Measurements from ENCODE around the gene NCAM1.

The NCAM1 gene

DNA sequence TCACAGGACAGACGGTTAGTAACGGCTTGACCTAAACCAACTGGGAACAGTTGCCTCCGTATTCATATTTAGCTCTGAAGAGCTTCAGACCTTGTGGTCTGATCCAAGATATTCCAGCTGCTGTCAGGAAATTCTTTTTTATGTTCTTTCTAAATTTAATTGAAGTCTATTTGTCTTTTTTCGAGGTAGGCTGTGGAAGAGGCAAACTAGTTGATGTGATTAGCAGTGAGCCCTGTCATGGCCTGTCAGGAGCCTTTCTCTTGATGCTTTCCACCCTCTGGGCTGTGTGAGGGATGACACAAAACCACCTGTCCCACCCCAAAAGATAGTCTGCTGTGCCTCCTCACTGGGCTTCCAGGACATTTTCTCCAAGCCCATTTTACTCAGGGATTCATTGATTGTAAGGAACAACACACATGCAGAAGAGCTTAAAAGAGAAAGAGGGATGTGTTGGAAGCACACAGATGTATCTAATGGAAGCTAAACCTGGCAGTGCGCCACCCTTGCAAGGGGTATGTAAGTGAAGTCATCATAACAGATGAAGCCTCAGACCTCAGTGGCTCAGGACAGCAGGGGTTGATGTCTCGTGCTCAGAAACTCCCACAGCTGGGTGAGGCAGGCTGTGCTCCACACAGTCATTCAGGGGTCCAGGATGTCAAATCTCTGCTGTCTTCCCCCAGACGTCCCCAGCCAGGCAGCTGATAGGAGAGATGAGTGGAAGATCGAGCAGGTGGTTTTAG lies 170.0 kb downstream of the NCAM1 start:
- no peak for DNase-seq (ENCODE audit: low spot score)

DNA sequence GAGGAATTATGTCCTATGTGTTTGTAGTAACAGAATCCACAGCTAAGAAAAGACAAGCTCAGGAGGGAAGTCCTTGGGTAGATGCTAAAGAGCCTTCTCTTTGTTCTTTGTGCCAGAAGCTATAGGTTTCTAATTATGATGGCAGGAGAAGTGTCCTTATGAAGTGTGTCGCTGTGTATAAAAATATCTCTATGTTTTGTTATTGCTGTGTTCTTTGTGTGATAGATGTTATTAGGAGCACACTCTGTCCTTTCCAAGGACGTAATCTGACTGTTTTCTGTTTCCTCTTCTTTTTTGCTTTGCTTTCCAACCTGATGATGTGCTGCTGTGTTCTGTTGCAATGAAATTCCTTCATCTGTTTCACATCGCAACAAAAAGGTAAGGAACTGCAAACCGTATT lies 171.9 kb downstream of the NCAM1 start:
- DNase-seq (ENCODE audit: low spot score), result no peak

- DNase-seq (ENCODE audit: low spot score), result no peak
Measured at GRCh38 chr11:113134626-113135025, 173.4 kb downstream of the NCAM1 start.

DNA sequence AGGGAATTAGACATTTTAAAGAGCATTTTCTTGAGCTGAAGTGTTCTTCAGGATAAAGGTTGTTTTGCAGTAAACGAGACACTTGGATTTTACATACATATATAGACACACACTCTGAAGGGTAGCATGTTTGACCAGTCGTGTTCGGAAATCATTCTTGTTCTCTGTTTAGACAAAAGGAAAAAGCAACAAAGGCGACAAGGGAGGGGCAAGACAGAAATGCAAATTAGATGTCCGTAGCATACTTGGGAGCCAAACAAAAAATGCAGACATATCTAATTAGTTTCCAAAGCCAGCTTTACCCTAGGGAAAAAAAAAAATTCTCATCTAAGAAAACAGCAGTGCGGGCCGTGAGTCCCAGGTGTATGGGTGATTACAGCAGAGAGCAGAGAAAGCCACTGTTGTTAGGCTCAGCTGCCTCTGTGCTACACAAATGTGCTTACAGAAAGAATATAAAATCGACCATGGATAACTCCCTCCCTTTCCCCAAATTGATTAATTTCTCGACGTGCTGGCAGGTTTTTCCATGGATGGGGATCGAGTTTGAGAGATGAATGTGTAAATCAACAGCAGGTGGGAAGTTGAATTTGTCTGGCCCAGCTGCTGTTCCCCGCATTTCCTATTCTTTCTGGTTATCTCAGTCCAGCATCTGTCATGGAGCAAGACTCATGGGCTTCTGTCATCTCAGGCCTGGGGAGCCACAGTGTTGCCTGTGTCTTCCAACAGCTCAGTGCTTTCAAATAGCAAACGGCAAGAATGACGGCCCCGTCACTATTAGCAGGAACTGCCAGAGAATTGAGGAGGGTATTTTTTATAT lies 176.7 kb downstream of the NCAM1 start:
- no peak for DNase-seq (ENCODE audit: low spot score)

DNA sequence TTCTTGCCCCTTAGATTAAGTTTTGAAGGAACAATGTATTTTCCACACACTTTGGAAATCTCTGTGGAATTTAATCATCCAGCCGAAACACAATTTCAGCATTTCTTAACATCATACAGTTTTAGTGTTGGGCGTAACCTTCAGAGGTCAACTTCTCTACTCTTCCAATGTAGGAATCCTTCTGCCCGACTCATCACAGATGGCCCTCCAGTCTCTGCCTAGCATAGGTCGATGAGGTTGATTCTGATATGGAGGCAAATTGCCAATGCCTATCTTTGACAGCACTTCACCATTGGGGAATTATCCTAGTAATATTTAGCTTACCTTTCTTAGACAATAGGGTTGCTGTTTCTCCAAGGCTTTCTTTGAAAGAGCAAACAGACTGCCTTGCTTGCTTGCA lies 177.5 kb downstream of the NCAM1 start:
- no peak for DNase-seq (ENCODE audit: low spot score)

- DNase-seq (ENCODE audit: low spot score), result no peak
Measured at GRCh38 chr11:113141010-113141409, 179.8 kb downstream of the NCAM1 start.

GRCh38 chr11:113142508-113142907 lies 181.3 kb downstream of the NCAM1 start:
- no peak for DNase-seq (ENCODE audit: low spot score)

GRCh38 chr11:113147249-113147648 lies 186.0 kb downstream of the NCAM1 start:
- DNase-seq (ENCODE audit: low spot score), result no peak

DNA sequence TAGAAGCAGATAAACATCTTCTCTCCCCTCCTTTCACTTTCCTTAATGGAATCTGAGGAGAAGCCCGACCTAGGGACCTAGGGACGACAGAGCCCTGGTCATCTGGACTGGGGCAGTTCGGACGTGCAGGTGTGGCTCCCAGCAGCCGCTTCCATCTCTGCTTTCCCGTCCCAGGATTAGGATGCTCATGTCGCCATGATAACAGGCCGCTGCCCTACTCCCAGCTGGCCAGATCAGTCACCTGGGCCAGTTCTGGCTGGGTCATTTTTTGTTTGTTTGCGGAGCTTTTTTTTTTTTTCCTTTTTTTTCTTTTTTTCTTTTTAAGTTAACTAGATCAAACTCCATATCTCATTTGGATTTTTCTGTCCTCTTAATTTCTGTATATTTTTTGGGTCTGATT lies 186.9 kb downstream of the NCAM1 start:
- no peak for DNase-seq (ENCODE audit: low spot score)

GRCh38 chr11:113148652-113149051 lies 187.4 kb downstream of the NCAM1 start:
- DNase-seq (ENCODE audit: low spot score), result no peak

GRCh38 chr11:113151521-113151920 lies 190.3 kb downstream of the NCAM1 start:
- DNase-seq (ENCODE audit: low spot score), result no peak

DNA sequence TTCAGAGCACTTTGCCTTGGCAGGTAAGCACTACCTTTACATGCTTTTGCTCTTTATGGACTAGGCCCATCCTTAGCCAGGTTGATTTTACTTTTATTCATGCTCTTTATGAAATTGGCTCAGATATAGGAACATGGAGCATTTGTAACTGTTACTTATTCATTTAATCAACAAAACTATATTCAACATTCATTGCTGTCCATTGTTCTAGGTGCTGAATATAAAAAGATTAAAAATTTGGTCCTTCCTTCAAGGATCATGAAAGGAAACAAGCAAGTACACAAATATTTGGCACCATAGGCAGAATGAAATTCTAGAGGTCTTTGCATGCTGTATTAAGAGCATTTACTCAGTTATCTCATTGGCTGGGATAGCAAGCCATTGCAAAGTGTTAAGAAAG lies 191.3 kb downstream of the NCAM1 start:
- DNase-seq (ENCODE audit: low spot score), result no peak

- DNase-seq (ENCODE audit: low spot score), result no peak
Measured at GRCh38 chr11:113153847-113154246, 192.6 kb downstream of the NCAM1 start.

DNA sequence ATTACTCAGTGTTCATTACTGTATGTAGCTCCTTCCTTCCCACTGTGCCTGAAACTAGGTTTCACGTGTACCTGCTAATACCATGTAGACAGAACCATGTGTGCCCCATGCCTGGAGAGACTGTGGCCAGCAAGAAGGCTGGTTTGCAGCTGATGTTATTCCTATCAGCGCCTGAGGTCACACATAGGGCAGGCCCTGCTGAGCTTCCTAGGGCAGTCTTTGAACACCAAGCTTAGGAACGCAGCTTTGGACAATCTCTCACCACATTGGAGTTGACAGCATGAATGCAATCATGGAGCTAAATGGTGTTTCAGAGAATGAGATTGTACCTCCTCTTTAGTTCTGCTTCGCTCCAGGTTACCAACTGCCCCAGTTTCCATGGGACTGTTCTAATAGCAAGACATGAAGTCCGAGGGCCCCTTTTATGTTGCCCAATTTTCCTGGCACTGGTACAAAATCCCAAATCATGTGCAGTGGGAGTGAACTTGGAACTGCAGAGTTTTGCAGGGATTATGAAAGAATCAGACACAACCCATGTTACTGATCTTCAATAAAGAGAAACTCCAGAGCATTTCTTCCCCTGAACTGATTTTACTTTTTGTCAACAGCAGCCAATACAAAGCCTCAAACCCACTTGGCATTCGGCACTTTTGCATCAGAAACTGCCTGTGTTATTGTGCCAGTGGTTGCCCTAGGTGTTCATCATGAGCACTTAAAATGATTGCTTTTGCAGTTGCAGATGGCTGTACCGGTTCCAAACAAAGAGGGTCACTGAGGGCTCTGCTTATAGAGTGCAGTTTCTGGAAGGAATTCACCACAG lies 199.0 kb downstream of the NCAM1 start:
- DNase-seq (ENCODE audit: low spot score), result no peak

DNA sequence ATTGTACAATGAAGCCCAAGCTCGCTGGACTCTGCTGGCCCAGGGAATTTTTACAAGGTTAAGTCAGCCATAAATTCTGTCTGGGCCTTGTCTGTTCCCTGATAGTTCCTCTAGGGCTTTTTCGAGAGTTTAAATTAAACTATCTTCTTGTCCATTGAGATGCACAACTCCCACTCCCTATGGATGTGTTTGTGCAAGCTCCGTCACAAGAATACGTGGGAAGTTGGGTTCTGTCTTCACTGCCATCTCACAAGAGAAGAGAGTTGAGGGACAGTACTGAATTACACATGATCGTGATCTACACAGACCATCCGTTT lies 199.5 kb downstream of the NCAM1 start:
- DNase-seq (ENCODE audit: low spot score), result no peak

- DNase-seq (ENCODE audit: low spot score), result no peak
Measured at GRCh38 chr11:113161711-113162591, 200.7 kb downstream of the NCAM1 start.

DNA sequence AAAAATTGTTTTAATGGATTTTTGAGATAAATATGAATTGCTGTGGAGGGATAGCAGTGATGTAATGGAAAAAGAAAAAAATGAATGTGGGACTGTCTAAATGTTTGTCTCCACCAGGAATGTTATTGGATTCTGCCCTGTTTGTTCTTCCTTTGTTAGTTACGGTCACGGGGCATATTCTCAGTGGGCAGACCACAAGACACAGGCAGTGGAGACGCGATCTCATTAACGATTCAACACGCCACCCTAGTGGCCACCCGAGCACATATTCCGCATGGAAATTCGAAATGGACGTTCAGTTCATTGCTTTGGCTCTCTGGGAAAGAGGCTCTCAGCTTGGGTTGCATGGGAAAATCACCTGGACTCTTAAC lies 201.4 kb downstream of the NCAM1 start:
- no peak for DNase-seq (ENCODE audit: low spot score)

- DNase-seq (ENCODE audit: low spot score), result no peak
Measured at GRCh38 chr11:113163291-113164030, 202.2 kb downstream of the NCAM1 start.

DNA sequence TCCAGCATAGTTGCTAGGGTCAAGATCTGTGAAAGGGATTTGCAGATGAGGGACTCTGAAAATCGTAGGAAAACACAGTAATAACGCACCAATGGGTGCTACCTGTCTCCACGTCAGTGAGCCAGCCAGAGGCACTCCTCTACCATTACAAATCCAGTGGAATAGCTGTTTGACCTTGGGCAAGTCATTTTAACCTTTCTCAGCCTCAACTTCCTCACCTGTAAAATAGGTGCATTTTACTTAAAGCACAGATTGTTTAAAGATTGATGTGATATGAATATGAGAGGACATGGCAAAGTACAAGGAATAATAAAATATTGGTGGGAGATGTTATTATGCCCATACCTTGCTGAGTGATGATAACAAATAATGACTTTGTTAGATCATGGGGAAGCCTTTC lies 205.1 kb downstream of the NCAM1 start:
- DNase-seq (ENCODE audit: low spot score), result no peak

DNA sequence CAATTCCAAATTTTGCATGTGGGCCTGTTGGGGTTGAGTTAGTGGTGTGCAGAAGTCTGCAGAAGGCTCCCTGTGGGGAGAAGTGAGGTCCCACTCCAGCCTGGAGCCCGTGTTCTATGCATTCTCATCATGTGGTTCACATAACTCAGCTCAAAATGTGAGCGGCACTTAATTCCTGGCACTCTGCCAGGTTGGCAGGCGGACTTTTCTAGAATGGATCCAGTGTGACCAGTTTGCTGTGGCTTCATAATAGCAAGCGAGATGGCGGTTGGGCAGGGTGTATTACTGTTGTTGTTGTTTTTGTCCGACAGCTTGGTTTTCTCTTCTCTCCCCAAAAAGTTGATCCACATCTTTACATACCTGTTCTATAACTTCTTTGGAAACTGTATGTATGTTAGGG lies 206.4 kb downstream of the NCAM1 start:
- DNase-seq (ENCODE audit: low spot score), result no peak
